ENCODE results near the gene C1R.

C1R gene

GRCh38 chr12:7092229-7092985, at the start of gene C1R:
Gene C1R (minus strand): TSS chr12:7092445. CDS start chr12:7092388, 57 bp downstream.
- DNase-seq (ENCODE audit: low spot score), result peak; percentile 73

GRCh38 chr12:7141351-7142005, 49.2 kb upstream of the C1R start:
- no peak for DNase-seq (ENCODE audit: low spot score)

GRCh38 chr12:7139200-7139599, 47.0 kb upstream of the C1R start:
- DNase-seq (ENCODE audit: low spot score), result no peak

GRCh38 chr12:7137908-7138307, 45.7 kb upstream of the C1R start:
- no peak for DNase-seq (ENCODE audit: low spot score)

GRCh38 chr12:7136676-7137075, 44.4 kb upstream of the C1R start:
- no peak for DNase-seq (ENCODE audit: low spot score)

- DNase-seq (ENCODE audit: low spot score), result no peak
Observed at GRCh38 chr12:7136071-7136470, 43.8 kb upstream of the C1R start.

- DNase-seq (ENCODE audit: low spot score), result no peak
Observed at GRCh38 chr12:7134396-7135166, 42.3 kb upstream of the C1R start.

- peak; percentile 17 for DNase-seq (ENCODE audit: low spot score)
Observed at GRCh38 chr12:7131502-7131866, 39.2 kb upstream of the C1R start.

GRCh38 chr12:7130701-7131501, 38.7 kb upstream of the C1R start:
- DNase-seq (ENCODE audit: low spot score), result peak; percentile 58

GRCh38 chr12:7129872-7130691, 37.8 kb upstream of the C1R start, which contains the start of gene CLSTN3:
Gene CLSTN3 (plus strand): TSS chr12:7130371. CDS start chr12:7130649, 278 bp downstream.
- peak; percentile 92 for DNase-seq (ENCODE audit: low spot score)

- no peak for DNase-seq (ENCODE audit: low spot score)
Observed at GRCh38 chr12:7129287-7129871, 37.1 kb upstream of the C1R start.

- DNase-seq (ENCODE audit: low spot score), result no peak
Observed at GRCh38 chr12:7128681-7129286, 36.5 kb upstream of the C1R start, which contains the start of gene RBP5. Gene RBP5 (minus strand): TSS chr12:7128889. CDS start chr12:7128775, 114 bp downstream.

- DNase-seq (ENCODE audit: low spot score), result no peak
Observed at GRCh38 chr12:7127916-7128626, 35.8 kb upstream of the C1R start.

- no peak for DNase-seq (ENCODE audit: low spot score)
Observed at GRCh38 chr12:7125632-7126227, 33.5 kb upstream of the C1R start.

- no peak for DNase-seq (ENCODE audit: low spot score)
Observed at GRCh38 chr12:7123806-7124522, 31.7 kb upstream of the C1R start.

GRCh38 chr12:7122811-7123769, 30.8 kb upstream of the C1R start:
- no peak for DNase-seq (ENCODE audit: low spot score)

GRCh38 chr12:7121324-7121723, 29.1 kb upstream of the C1R start:
- no peak for DNase-seq (ENCODE audit: low spot score)

All from CD4-positive, alpha-beta T cell treated with Interleukin-2 at 100 ng/mL for 4 hours (primary cell).